ENCODE measurements around the gene FHL3. TPM values are rescaled to one million over a fixed set of nuclear protein-coding genes. Genes with fewer than 3 reads are reported as not detected.

The FHL3 gene
- total RNA-seq, 4 donors from 2014 or later: 19.1 to 46.4 (median 35.1) TPM

DNA sequence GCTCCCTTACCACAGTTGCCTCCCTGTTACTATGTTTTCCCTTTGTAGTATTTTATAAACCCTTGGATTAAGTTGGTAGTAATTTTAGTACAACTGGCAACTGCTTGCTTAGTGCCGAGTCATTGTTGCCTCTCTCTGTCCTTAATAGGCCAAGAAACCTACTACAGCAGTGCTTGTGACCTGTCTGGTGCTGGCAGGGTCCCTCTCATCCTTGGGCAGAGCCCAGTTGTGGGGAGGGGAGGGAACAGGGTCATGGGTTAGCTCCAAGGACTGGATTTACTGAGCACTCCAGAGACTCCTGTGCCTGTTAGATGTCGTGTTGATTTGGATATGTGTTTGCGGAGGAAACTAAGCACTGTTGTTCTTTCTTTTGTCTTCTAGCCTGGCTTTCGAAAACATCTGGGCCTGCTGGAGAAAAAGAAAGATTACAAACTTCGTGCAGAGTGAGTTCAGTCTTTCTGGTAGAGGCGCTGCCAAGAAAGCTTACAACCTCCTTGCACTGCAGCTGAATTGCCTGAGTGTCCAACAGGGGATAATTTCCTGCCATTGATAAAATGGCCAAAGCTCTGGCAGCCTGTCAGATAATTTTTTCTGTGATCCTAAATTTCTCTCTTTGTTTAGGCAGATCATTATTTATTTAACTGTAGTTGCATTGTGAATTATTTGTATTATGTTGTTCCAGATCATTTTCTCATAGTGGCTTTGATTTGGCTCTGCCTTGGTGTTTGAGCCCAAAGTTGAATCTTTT is 10.8 kb upstream of the FHL3 start:
- H3K4me3 ChIP-seq: no peak overlapping the region
- WGBS: 42% methylated on average over 6 of the region's 6 CpGs
- peaks cover 35% of the 10 kb centered on the region for H3K4me1 ChIP-seq
- peaks cover 46% of the 10 kb centered on the region for H3K36me3 ChIP-seq
- TF ChIP-seq POLR2AphosphoS5 (IDR thresholded peaks at IDR 0.05) (no peak), POLR2A (IDR thresholded peaks at IDR 0.05) (no peak), EP300 (IDR thresholded peaks at IDR 0.05) (no peak)
- TF ChIP-seq, protein P1, sequence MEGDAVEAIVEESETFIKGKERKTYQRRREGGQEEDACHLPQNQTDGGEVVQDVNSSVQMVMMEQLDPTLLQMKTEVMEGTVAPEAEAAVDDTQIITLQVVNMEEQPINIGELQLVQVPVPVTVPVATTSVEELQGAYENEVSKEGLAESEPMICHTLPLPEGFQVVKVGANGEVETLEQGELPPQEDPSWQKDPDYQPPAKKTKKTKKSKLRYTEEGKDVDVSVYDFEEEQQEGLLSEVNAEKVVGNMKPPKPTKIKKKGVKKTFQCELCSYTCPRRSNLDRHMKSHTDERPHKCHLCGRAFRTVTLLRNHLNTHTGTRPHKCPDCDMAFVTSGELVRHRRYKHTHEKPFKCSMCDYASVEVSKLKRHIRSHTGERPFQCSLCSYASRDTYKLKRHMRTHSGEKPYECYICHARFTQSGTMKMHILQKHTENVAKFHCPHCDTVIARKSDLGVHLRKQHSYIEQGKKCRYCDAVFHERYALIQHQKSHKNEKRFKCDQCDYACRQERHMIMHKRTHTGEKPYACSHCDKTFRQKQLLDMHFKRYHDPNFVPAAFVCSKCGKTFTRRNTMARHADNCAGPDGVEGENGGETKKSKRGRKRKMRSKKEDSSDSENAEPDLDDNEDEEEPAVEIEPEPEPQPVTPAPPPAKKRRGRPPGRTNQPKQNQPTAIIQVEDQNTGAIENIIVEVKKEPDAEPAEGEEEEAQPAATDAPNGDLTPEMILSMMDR (IDR thresholded peaks at IDR 0.05): no peak
- H3K9me3 ChIP-seq: no peaks in the 10 kb centered on the region
- no peak overlapping the region for H3K27ac ChIP-seq
- DNase-seq (ENCODE audit: low spot score in 2 of 2): no peak
- no peaks in the 10 kb centered on the region for H3K27me3 ChIP-seq

DNA sequence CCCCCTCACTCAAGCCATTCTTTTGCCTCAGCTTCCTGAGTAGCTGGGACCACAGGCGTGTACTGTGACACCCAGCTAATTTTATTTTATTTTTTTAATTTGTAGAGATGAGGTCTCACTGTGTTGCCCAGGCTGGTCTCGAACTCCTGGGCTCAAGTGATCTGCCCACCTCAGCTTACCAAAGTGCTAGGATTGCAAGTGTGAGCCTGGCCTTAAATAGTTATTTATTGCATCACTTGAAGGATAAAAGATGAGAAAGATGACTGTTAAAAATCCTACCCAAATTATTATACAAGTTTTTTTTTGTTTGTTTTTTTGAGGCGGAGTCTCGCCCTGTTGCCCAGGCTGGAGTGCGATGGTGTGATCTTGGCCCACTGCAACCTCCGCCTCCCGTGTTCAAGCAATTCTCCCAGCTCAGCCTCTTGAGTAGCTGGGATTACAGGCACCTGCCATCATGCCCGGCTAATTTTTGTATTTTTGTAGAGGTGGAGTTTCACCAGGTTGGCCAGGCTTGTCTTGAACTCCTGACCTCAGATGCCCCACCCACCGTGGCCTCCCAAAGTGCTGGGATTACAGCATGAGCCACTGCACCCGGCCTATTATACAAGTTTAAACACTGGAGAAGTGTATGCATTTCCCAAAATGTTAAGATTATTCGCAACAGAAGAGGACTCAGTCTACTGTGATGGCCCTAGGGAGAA is 9.6 kb upstream of the FHL3 start:
- DNase-seq (ENCODE audit: low spot score in 2 of 2): no peak
- Histone ChIP-seq H3K9me3 (no peaks in the 10 kb centered on the region), H3K36me3 (peaks cover 35% of the 10 kb centered on the region), H3K4me1 (peaks cover 35% of the 10 kb centered on the region), H3K4me3 (no peak overlapping the region), H3K27me3 (no peaks in the 10 kb centered on the region), H3K27ac (no peak overlapping the region)
- TF ChIP-seq POLR2A (IDR thresholded peaks at IDR 0.05): no peak
- no peak for TF ChIP-seq POLR2AphosphoS5 (IDR thresholded peaks at IDR 0.05)
- 80% methylated on average over 11 of the region's 11 CpGs for WGBS

DNA sequence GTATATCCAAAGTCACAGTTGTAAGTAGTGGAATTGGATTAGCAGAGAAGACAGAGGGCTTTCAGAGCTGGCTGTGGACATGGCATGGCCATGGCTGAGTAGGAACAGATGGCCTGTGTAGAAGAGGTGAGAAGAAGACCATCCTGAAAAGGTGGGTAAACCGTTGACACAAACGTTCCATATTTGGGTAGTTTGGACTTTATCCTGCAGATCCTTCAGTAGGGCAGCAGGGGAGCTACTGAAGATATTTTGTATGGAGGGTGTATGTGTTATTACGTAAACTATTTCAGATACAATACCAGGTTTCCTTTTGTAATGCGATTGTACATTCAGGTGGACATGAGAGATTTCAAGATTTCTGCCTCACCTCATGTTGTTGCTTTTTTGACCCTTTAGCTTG is 8.9 kb upstream of the FHL3 start:
- Histone ChIP-seq H3K36me3 (peaks cover 28% of the 10 kb centered on the region), H3K4me3 (no peak overlapping the region), H3K27me3 (no peaks in the 10 kb centered on the region), H3K27ac (no peak overlapping the region), H3K4me1 (peaks cover 38% of the 10 kb centered on the region), H3K9me3 (no peaks in the 10 kb centered on the region)
- no peak for DNase-seq (ENCODE audit: low spot score in 2 of 2)
- 51% methylated on average over 4 of the region's 4 CpGs for WGBS
- TF ChIP-seq POLR2A (IDR thresholded peaks at IDR 0.05) (no peak), EP300 (IDR thresholded peaks at IDR 0.05) (no peak), POLR2AphosphoS5 (IDR thresholded peaks at IDR 0.05) (no peak)
- TF ChIP-seq, protein P1 (IDR thresholded peaks at IDR 0.05): no peak

DNA sequence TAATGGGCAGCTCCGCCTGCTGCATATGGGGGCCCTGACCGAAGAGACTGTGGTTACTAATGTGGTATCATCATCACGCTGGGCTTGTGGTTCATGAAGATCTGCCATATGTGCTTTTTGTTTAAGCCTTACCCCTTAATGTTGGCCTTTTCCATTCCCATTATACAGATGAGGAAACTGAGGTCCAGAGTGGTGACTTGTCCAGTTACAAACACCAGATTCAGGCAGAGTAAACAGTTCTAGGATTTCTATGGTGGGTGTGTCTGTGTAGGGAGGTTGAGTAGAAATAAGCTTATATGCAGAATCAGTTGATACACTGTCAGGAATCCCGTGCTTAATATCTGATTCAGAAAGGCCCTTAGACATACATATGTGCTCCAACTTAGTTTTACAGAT is 7.9 kb upstream of the FHL3 start:
- TF ChIP-seq, protein P1 (IDR thresholded peaks at IDR 0.05): no peak
- TF ChIP-seq POLR2A (IDR thresholded peaks at IDR 0.05) (no peak), POLR2AphosphoS5 (IDR thresholded peaks at IDR 0.05) (no peak), EP300 (IDR thresholded peaks at IDR 0.05) (no peak)
- H3K27me3 ChIP-seq: no peaks in the 10 kb centered on the region
- peak overlapping the region; percentile 87 for H3K4me3 ChIP-seq
- DNase-seq (ENCODE audit: low spot score in 2 of 2): no peak
- H3K27ac ChIP-seq: peak overlapping the region; percentile 97
- WGBS: 5% methylated on average over 4 of the region's 4 CpGs
- no peaks in the 10 kb centered on the region for H3K9me3 ChIP-seq
- peaks cover 26% of the 10 kb centered on the region for H3K36me3 ChIP-seq
- peaks cover 45% of the 10 kb centered on the region for H3K4me1 ChIP-seq

DNA sequence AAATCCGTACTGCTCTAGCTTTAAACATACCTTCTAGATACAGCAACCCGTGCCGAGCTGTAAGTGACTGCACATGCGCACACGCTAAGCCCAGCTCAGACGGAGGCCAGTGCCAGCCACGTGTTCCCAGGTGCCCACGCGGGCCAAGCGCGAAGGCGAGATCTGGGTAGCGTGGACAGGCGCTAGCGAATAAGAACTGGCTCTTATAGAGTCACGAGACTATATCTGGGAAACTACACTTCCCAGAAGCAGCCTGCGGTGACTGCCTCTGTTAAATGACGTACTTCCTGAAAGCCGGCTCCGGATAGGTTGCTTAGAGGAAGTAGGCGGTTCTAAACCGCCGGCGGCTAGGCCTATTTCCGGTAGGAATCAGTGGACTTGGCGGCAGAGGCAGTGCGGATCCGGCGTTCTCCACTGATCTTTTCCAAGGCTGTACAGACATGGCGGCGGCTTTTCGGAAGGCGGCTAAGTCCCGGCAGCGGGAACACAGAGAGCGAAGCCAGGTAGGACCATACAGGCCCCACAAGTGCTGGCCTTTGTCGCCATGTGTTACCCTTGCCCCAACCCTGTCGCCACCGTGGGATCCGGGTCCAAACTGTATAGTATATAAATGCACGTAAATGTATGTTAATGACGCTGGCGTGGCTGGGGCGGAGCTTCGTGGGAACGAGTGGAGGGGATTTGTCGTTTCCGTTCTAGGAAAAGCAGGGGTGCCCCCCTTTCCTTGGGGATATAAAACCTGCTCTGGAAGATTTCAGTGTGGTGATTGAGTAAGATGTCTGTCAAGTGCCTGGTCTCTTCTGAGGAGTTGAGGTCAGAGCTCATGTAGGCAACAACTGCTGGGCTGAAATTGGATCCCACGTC is 7.3 kb upstream of the FHL3 start, which contains the start of gene UTP11:
Gene UTP11 (plus strand): TSS at position 372 of the 864 bp plus-strand sequence. CDS start 69 bp downstream, at position 441.
- Histone ChIP-seq H3K4me1 (peaks cover 45% of the 10 kb centered on the region), H3K36me3 (peaks cover 20% of the 10 kb centered on the region), H3K27ac (peak within 1 kb of the TSS; percentile 97), H3K9me3 (no peaks in the 10 kb centered on the region), H3K27me3 (no peaks in the 10 kb centered on the region), H3K4me3 (peak within 1 kb of the TSS; percentile 87)
- 2% methylated on average over 42 of the region's 49 CpGs for WGBS
- TF ChIP-seq EP300 (IDR thresholded peaks at IDR 0.05): no peak
- peak in 2 of 3 donors; percentile 80 to 95 for TF ChIP-seq POLR2AphosphoS5 (IDR thresholded peaks at IDR 0.05)
- peak in 1 of 2 donors; percentile 43 for TF ChIP-seq POLR2A (IDR thresholded peaks at IDR 0.05)
- DNase-seq (ENCODE audit: low spot score in 2 of 2): peak; percentile 97

Measured in suprapubic skin (tissue), 4 donors.